WERI-Rb-1 (cell line): ENCODE measurements around the gene ESYT2.

Source experiments
- DNase-seq: peaks from one replicate; pipeline ENCODE4 v3.0.0-alpha.2; 2020
- H3K27ac ChIP-seq: fragments of 250-450 bp; sonication (Bioruptor Pico); 2 replicates; pipeline ENCODE4 v1.5.1; 2020; ENCODE audit warnings: mild to moderate bottlenecking, moderate library complexity
- H3K27me3 ChIP-seq: fragments of 250-450 bp; sonication (Bioruptor Pico); 2 replicates; pipeline ENCODE4 v1.5.1; 2021; ENCODE audit warnings: mild to moderate bottlenecking, low read depth, moderate library complexity; ENCODE audit not compliant: insufficient read depth, severe bottlenecking
- H3K36me3 ChIP-seq: fragments of 250-450 bp; sonication (Bioruptor Pico); 2 replicates; pipeline ENCODE4 v1.5.1; 2020; ENCODE audit warnings: mild to moderate bottlenecking, moderate library complexity
- H3K4me3 ChIP-seq: 2 replicates; pipeline ENCODE4 v1.5.1; 2011; ENCODE audit warnings: low read depth, mild to moderate bottlenecking, control low read depth, low read length
- H3K9me3 ChIP-seq: fragments of 250-450 bp; sonication (Bioruptor Pico); 2 replicates; pipeline ENCODE4 v1.5.1; 2021; ENCODE audit warnings: mild to moderate bottlenecking, moderate library complexity; ENCODE audit not compliant: severe bottlenecking
- TF ChIP-seq, protein P1 (sequence below): IDR thresholded peaks from 2 replicates; pipeline ENCODE4 v1.5.1; 2011; ENCODE audit warnings: low read depth, mild to moderate bottlenecking, control low read depth, inconsistent platforms, low read length

ESYT2 gene

DNA sequence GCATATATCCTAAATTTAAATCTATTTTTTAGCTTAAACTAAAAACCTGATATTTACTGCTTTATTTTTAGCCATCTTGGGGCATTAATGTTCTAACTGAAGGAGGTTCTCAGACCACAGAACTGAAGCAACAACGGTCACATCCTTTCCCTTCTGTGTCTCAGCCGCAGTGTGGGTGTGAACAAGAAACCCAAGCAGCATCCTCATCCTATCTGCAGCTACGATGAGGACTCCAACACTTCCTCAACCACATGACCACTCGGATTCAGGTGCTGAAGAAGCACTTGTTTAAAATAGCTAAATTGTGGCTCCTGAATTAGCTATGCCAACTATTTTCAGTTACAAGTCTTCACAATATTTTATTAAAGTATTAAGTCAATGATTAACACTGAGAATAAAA is 5.3 kb downstream of the ESYT2 start:
- Histone ChIP-seq H3K27ac (no peak overlapping the region), H3K36me3 (no peaks in the 10 kb centered on the region), H3K27me3 (no peaks in the 10 kb centered on the region), H3K4me3 (no peak overlapping the region), H3K9me3 (no peaks in the 10 kb centered on the region)
- DNase-seq, result no peak
- TF ChIP-seq, protein P1, sequence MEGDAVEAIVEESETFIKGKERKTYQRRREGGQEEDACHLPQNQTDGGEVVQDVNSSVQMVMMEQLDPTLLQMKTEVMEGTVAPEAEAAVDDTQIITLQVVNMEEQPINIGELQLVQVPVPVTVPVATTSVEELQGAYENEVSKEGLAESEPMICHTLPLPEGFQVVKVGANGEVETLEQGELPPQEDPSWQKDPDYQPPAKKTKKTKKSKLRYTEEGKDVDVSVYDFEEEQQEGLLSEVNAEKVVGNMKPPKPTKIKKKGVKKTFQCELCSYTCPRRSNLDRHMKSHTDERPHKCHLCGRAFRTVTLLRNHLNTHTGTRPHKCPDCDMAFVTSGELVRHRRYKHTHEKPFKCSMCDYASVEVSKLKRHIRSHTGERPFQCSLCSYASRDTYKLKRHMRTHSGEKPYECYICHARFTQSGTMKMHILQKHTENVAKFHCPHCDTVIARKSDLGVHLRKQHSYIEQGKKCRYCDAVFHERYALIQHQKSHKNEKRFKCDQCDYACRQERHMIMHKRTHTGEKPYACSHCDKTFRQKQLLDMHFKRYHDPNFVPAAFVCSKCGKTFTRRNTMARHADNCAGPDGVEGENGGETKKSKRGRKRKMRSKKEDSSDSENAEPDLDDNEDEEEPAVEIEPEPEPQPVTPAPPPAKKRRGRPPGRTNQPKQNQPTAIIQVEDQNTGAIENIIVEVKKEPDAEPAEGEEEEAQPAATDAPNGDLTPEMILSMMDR, result no peak

DNA sequence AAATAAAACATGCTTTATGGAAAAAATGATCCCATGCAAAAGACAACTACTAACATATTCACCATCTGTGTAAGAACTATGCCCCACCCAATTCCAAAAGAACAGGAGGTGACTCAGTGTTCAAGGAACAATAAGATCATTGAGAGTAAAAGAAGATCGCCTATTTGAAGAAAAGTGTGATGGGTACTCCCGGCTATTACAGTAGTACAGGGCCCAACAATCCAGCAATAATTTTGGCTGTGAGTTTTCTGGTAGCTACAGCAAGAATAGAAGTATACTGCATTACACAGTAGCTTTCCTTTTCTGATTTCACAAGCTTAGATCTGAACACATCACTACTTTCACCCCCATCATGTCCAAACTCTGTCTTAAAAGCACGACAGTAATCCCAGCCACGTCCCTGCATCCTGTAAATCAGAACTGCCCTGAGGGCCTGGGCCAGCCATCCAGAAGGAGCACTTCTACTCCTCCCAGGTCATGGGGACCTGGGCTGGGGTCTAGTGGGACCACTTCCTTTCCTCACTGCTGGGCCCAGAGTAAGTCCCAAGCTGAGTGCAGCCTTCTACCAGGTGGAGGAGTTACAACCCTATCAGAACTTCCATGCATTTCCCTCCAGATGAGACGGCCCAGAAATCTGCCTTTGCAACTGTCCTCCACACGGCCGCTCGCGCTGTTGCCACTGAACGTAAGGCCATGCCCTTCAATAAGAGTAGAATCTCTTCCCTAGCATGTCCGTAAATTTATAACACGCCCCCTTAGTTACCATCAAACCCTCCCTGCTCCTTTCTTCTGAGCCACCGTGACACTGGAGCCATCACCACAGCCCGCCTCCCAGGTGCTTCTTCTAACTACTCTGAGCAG is 7.9 kb downstream of the ESYT2 start:
- H3K27ac ChIP-seq, result no peak overlapping the region
- no peaks in the 10 kb centered on the region for H3K27me3 ChIP-seq
- TF ChIP-seq, protein P1, result no peak
- H3K9me3 ChIP-seq, result no peaks in the 10 kb centered on the region
- H3K4me3 ChIP-seq, result no peak overlapping the region
- DNase-seq, result no peak
- no peaks in the 10 kb centered on the region for H3K36me3 ChIP-seq

DNA sequence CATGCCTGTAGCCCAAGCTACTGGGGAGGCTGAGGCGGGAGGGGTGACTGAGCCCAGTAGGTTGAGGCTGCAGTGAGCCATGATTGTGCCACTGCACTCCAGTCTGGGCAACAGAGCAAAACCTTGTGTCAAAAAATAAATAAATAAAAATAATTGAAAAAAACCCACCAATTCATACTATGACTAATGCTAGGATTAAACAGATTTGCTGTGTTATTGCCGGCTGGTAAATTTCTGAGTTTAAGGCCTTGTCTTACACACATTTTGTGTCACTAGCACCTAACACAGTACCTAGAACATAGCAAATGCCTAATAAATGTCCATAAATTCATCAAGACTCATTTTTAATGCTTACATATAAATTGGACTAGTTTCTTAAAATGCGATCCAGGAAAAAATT is 8.7 kb downstream of the ESYT2 start:
- no peaks in the 10 kb centered on the region for H3K36me3 ChIP-seq
- H3K27me3 ChIP-seq, result no peaks in the 10 kb centered on the region
- TF ChIP-seq, protein P1, result no peak
- no peak for DNase-seq
- no peak overlapping the region for H3K4me3 ChIP-seq
- H3K9me3 ChIP-seq, result no peaks in the 10 kb centered on the region
- no peak overlapping the region for H3K27ac ChIP-seq

DNA sequence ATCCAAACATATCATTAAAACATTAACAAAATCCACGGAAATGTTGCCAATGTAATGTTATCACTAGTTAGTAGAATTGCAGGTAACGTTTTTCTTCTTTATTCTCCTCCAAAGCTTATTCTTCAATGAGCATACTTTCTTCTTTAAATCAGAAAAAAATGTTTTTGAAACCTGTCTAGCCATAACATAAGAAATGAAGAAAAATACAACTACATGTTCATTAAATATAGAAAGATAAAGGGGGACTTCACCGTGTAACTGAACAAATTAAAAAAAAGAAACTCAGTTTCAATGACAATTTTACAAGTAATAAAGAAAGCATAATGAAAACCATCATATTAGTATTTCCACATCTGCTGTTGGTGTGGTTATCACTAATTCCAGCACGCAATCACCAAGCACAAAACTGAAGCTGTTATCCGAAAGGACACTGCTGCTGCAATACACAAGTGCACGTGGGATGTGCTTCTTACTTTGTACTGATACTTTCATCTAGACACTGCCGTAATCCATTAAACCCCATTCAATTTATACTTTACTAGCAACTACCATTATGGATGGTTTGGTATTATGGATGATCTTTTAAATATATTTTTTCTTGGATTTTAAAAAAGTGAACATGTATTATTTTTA is 9.6 kb downstream of the ESYT2 start:
- H3K27ac ChIP-seq, result no peak overlapping the region
- no peaks in the 10 kb centered on the region for H3K27me3 ChIP-seq
- H3K9me3 ChIP-seq, result no peaks in the 10 kb centered on the region
- no peaks in the 10 kb centered on the region for H3K36me3 ChIP-seq
- no peak for DNase-seq
- no peak overlapping the region for H3K4me3 ChIP-seq
- TF ChIP-seq, protein P1, result no peak

- Histone ChIP-seq H3K27me3 (no peaks in the 10 kb centered on the region), H3K36me3 (no peaks in the 10 kb centered on the region), H3K9me3 (no peaks in the 10 kb centered on the region), H3K27ac (no peak overlapping the region), H3K4me3 (no peak overlapping the region)
- peak; percentile 29 for DNase-seq
- TF ChIP-seq, protein P1, result no peak
Measured at GRCh38 chr7:158818325-158819213, 10.7 kb downstream of the ESYT2 start.
